ENCODE results near the gene SLC28A1.

SLC28A1 gene

DNA sequence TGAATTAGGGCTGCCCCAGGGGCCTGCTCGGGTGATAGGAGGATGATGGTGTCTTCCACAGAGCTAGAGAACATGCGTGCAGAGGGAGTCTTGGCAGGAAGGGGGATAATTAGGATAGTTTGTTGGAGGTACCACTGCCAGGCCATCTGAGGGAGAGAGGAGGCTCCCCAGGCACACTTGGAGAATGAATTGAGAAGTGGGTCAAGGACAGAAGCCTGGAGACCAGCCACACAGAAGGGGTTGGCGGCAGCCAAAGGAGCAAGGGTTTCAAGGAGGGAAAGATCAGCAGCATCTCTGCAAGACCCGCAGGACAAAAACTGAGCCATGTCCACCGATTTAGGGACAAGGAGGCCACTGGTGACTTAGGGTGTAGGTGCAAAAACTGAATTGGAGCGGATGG lies 6.9 kb downstream of the SLC28A1 start:
- H2AFZ ChIP-seq (ENCODE audit: low read depth, low read length, severe bottlenecking): no peak overlapping the region
- H3K36me3 ChIP-seq (ENCODE audit: low read length): no peaks in the 10 kb centered on the region
- no peak for TF ChIP-seq EZH2phosphoT487 (conservative IDR thresholded peaks at IDR 0.05; ENCODE audit: low read length)
- TF ChIP-seq, protein P1, sequence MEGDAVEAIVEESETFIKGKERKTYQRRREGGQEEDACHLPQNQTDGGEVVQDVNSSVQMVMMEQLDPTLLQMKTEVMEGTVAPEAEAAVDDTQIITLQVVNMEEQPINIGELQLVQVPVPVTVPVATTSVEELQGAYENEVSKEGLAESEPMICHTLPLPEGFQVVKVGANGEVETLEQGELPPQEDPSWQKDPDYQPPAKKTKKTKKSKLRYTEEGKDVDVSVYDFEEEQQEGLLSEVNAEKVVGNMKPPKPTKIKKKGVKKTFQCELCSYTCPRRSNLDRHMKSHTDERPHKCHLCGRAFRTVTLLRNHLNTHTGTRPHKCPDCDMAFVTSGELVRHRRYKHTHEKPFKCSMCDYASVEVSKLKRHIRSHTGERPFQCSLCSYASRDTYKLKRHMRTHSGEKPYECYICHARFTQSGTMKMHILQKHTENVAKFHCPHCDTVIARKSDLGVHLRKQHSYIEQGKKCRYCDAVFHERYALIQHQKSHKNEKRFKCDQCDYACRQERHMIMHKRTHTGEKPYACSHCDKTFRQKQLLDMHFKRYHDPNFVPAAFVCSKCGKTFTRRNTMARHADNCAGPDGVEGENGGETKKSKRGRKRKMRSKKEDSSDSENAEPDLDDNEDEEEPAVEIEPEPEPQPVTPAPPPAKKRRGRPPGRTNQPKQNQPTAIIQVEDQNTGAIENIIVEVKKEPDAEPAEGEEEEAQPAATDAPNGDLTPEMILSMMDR (IDR thresholded peaks at IDR 0.05; ENCODE audit: insufficient read depth, low read length, poor library complexity, severe bottlenecking): no peak
- no peaks in the 10 kb centered on the region for H3K79me2 ChIP-seq (ENCODE audit: insufficient read depth, low read length)
- H3K9me2 ChIP-seq (replicated peaks; ENCODE audit: insufficient read depth, low read length): no peaks in the 10 kb centered on the region
- no peaks in the 10 kb centered on the region for H4K20me1 ChIP-seq (ENCODE audit: low read depth, low read length)
- no peaks in the 10 kb centered on the region for H3F3A ChIP-seq (ENCODE audit: insufficient read depth)
- H3K9me3 ChIP-seq (ENCODE audit: insufficient read depth, low read length): no peaks in the 10 kb centered on the region
- no peak overlapping the region for H3K4me3 ChIP-seq (ENCODE audit: insufficient read depth, low read length, poor library complexity, severe bottlenecking)
- H3K27me3 ChIP-seq (ENCODE audit: low read length): no peaks in the 10 kb centered on the region
- no peak overlapping the region for H3K27ac ChIP-seq (ENCODE audit: low read depth, low read length)
- no peak overlapping the region for H3K9ac ChIP-seq (ENCODE audit: low read length)
- H3K4me2 ChIP-seq (ENCODE audit: low read depth, low read length, poor library complexity, severe bottlenecking): no peak overlapping the region

DNA sequence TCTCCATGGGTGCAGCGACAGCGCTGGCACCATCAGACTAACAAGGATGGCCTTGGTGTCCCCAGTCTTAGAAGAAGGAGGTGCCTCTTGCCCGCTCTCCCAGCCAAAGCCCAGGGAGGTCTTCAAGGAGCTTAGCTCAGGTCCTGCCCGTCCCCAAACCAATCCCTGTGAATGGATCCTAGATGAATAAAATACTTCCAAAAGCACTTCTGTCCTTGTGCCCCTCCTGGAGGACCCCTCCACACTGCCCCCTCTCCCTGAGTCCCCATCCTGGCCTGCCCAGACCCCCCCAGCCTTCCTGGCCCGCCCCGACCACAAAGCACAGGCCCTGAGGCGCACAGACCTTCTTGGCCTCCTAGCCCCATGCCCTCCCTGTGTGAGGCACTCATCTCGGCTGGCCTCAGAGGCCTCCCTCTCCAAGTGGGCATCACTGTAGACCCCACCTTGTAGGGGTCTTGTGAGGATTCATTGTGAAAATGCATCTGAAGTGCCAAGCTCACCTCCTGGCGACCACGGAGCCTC lies 8.4 kb downstream of the SLC28A1 start:
- Histone ChIP-seq H3K9me2 (replicated peaks; ENCODE audit: insufficient read depth, low read length) (no peaks in the 10 kb centered on the region), H4K20me1 (ENCODE audit: low read depth, low read length) (no peaks in the 10 kb centered on the region), H3F3A (ENCODE audit: insufficient read depth) (no peaks in the 10 kb centered on the region), H3K9ac (ENCODE audit: low read length) (no peak overlapping the region), H3K36me3 (ENCODE audit: low read length) (no peaks in the 10 kb centered on the region), H3K9me3 (ENCODE audit: insufficient read depth, low read length) (no peaks in the 10 kb centered on the region), H3K27me3 (ENCODE audit: low read length) (no peaks in the 10 kb centered on the region), H3K4me2 (ENCODE audit: low read depth, low read length, poor library complexity, severe bottlenecking) (no peak overlapping the region), H3K79me2 (ENCODE audit: insufficient read depth, low read length) (no peaks in the 10 kb centered on the region), H2AFZ (ENCODE audit: low read depth, low read length, severe bottlenecking) (no peak overlapping the region), H3K4me3 (ENCODE audit: insufficient read depth, low read length, poor library complexity, severe bottlenecking) (no peak overlapping the region), H3K27ac (ENCODE audit: low read depth, low read length) (no peak overlapping the region)
- TF ChIP-seq, protein P1 (IDR thresholded peaks at IDR 0.05; ENCODE audit: insufficient read depth, low read length, poor library complexity, severe bottlenecking): no peak
- TF ChIP-seq EZH2phosphoT487 (conservative IDR thresholded peaks at IDR 0.05; ENCODE audit: low read length): no peak

DNA sequence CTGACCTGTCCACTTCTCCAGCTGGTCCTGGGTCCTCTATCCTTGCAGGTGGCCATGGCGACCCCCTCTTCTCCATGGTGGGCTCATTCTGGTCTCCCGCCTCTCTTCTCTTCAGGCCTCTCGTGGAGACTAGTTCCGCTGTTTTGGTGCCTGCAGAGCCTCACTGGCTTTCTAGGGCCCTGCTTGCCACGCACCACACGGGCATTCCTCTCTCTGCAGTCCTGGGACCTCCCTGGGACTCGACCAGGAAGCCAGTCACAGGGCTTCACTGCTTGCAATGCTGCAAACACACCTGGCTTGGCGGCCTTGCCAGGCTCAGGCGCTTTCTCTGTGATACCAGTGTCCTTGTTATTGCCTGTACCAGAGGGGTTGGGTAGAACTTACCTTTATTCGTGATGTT lies 9.1 kb downstream of the SLC28A1 start:
- no peaks in the 10 kb centered on the region for H3K79me2 ChIP-seq (ENCODE audit: insufficient read depth, low read length)
- no peak for TF ChIP-seq EZH2phosphoT487 (conservative IDR thresholded peaks at IDR 0.05; ENCODE audit: low read length)
- TF ChIP-seq, protein P1 (IDR thresholded peaks at IDR 0.05; ENCODE audit: insufficient read depth, low read length, poor library complexity, severe bottlenecking): no peak
- H3K4me2 ChIP-seq (ENCODE audit: low read depth, low read length, poor library complexity, severe bottlenecking): no peak overlapping the region
- H3K9me2 ChIP-seq (replicated peaks; ENCODE audit: insufficient read depth, low read length): no peaks in the 10 kb centered on the region
- no peaks in the 10 kb centered on the region for H3K27me3 ChIP-seq (ENCODE audit: low read length)
- H3K9ac ChIP-seq (ENCODE audit: low read length): no peak overlapping the region
- H2AFZ ChIP-seq (ENCODE audit: low read depth, low read length, severe bottlenecking): no peak overlapping the region
- no peaks in the 10 kb centered on the region for H4K20me1 ChIP-seq (ENCODE audit: low read depth, low read length)
- H3K4me3 ChIP-seq (ENCODE audit: insufficient read depth, low read length, poor library complexity, severe bottlenecking): no peak overlapping the region
- H3K36me3 ChIP-seq (ENCODE audit: low read length): no peaks in the 10 kb centered on the region
- no peaks in the 10 kb centered on the region for H3F3A ChIP-seq (ENCODE audit: insufficient read depth)
- H3K27ac ChIP-seq (ENCODE audit: low read depth, low read length): no peak overlapping the region
- H3K9me3 ChIP-seq (ENCODE audit: insufficient read depth, low read length): no peaks in the 10 kb centered on the region

Measured in SU-DHL-6 (cell line).